Dermis blood vessel endothelial cell (primary cell): ENCODE measurements around the gene PLCXD1. TPM values are rescaled to one million over a fixed set of nuclear protein-coding genes. Genes with fewer than 3 reads are reported as not detected.
"Not testable (repeated sequence)": the region's sequence is repeated elsewhere in the genome, so short reads cannot be mapped to it uniquely, and the experiment has no call there.

ENCODE experiments used
- DNase-seq: peaks from one replicate; pipeline ENCODE4 v3.0.0; 2010
- total RNA-seq: library from RNA; depleted of rRNA; stranded (reverse); fragments of >200 nt; gene quantifications from 2 replicates; pipeline ENCODE4 v1.2.3, GENCODE V29; 2014

Gene PLCXD1, protein sequence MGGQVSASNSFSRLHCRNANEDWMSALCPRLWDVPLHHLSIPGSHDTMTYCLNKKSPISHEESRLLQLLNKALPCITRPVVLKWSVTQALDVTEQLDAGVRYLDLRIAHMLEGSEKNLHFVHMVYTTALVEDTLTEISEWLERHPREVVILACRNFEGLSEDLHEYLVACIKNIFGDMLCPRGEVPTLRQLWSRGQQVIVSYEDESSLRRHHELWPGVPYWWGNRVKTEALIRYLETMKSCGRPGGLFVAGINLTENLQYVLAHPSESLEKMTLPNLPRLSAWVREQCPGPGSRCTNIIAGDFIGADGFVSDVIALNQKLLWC
- total RNA-seq, result 5.1 and 15.0 TPM in 2 replicates

DNA sequence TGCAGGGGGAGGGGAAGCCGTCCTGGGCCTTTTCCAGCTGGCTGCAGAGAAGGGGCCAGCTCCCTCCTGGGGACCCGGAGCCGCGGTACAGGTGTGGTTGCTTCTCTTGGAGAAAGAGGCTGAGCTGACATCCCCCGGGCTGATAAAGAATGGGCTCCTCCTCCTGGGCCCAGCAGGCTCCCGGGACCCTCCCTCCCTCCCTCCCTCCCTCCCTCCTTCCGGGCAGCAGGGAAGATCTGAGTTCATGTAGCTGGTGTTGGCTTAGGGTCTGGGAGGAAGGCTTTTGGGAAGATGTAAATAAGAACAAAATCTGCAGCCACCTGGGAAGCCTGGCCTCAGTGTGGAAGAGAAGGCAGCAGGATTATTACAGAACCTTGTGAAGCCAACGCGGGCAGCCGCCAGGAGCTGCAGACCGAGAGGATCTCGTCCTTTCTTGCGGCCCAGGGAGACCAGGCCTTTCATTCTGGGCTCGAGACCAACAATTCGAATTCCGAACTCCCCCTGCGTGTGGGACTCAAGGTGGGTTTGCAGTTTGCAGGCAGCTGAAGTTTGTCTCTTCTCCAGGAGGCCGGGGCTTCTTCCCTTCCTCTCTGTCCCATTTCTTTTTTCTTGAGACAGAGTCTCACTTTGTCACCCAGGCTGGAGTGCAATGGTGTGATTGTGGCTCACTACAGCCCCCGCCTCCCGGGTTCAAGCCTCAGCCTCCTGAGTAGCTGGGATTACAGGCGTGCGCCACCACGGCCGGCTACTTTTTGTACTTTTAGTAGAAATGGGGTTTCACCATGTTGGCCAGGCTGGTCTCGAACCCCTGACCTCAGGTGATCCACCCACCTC, at the start of gene PLCXD1:
Gene PLCXD1, plus strand, starts transcription at position 216 of the 834 bp plus-strand sequence. CDS start 2,807 bp downstream, outside the sequence.
- DNase-seq, result no peak

DNA sequence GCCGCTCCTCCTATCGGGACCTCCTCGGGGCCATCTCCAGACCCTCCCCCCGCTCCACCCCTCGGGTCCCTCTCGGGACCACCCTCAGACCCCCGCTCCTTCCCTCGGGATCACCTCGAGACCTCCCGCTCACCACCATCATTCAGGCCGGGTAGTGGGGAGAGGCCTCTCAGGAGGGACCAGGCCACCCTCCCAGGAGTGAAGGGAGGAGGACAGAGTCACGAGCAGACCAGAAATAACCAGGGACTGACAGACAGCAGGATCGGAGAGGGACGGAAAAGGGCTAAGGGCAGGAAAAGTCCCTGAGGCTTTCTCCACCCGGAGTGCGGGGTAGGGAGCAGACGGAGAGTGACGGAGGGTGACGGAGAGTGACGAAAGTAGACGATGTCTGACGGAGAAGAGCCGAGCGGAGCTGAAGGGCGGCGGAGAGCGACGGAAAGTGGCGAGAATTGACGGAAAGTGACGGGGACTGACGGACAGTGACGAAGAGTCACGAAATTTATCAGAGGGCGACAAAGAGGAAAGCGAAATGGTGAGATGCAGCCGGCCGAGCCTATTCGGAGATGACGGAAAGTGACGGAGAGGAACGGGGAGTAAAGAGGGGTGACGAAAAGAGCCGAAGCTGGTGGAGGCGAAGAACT, 49.4 kb upstream of the PLCXD1 start:
- not testable (repeated sequence) for DNase-seq

DNA sequence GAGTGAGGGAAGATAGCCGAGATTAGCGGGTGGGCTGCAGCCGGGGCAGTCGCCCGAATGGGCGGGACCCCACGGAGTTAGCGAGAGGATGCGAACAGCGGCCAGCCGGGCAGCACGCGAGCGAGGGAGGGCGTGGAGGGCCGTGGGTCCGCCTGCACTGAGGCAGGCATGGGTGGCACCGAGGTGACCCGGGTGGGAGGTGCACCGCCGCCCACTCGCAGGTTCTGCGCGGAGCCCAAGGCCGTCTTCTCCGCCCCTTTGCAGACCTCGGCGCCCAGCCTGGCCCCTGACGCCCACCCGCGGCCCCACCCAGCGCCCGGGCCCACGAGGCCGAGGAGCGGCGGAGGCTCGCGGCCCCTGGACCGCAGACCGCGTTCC, 48.9 kb upstream of the PLCXD1 start:
- not testable (repeated sequence) for DNase-seq

DNA sequence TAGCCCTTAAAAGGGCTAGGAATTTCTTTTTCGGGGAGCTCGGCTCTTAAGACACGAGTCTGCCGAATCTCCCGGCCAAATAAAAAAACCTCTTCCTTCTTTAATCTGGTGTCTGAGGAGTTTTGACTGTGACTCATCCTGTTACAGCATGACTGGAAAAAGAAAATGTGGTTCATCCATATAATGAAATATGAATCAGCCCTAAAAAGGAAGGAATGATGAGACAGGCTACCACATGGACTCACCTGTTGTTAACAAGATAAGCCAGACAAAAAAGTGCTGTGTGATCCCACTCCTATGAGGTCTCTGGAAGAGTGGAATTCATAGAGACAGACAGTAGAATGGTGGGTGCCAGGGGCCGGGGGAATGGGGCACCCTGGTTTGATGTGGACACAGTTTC, 45.0 kb upstream of the PLCXD1 start:
- not testable (repeated sequence) for DNase-seq

DNA sequence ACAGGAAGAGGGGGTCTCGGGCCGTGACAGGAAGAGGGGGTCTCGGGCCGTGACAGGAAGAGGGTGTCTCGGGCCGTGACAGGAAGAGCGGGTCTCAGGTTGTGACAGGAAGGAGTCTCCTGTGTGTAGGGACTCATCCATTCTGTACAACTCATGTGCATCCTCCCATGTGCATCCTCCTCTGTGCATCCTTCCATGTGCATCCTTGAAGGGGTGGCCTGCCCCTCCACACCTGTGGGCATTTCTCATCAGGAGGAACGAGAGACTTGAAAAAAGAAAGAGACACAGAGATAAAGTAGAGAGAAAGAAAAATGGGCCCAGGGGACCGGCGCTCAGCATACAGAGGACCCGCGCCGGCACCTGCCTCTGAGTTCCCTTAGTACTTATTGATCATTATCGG, 30.2 kb upstream of the PLCXD1 start:
- no peak for DNase-seq

DNA sequence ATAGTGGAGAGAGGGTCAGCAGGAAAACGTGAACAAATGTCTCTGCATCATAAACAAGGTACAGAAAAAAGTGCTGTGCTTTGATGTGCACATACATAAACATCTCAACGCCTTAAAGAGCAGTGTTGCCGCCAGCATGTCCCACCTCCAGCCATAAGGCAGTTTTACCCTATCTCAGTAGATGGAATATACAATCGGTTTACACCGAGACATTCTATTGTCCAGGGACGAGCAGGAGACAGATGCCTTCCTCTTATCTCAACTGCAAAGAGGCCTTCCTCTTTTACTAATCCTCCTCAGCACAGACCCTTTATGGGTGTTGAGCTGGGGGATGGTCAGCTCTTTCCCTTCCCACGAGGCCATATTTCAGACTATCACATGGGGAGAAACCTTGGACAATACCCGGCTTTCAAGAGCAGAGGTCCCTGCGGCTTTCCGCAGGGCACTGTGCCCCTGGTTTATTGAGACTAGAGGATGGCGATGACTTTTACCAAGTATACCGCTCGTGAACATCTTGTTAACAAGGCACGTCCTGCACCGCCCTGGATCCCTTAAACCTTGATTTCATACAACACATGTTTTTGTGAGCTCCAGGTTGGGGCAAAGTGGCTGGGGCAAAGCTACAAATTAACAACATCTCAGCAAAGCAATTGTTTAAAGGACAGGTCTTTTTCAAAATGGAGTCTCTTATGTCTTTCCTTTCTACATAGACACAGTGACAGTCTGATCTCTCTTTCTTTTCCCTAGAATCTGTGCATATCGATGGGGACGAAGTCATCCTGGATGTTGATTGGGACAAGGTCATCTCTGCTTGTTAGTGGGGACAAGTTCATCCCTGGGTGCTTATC, 29.6 kb upstream of the PLCXD1 start:
- not testable (repeated sequence) for DNase-seq

DNA sequence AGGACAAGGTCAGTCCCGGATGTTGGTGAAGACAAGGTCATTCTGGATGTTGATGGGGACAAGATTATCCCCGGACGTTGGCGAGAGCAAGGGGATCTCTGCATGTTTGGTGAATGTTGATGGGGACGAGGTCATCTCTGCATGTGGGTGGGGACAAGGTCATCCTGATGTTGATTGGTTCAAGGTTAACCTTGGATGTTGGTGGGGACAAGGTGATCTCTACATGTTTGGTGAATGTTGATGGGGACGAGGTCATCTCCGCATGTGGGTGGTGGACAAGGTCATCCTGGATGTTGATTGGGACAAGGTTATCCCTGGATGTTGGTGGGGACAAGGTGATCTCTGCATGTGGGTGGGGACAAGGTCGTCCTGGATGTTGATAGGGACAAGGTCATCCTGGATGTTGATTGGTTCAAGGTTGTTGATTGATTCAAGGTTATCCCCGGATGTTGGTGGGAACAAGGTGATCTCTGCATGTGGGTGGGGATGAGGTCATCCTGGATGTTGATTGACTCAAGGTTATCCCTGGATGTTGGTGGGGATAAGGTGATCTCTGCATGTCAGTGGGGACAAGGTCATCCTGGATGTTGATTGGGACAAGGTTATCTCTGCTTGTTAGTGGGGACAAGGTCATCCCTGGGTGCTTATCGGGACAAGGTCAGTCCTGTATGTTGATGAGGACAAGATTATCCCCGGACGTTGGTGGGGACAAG, 28.8 kb upstream of the PLCXD1 start:
- DNase-seq, result no peak

DNA sequence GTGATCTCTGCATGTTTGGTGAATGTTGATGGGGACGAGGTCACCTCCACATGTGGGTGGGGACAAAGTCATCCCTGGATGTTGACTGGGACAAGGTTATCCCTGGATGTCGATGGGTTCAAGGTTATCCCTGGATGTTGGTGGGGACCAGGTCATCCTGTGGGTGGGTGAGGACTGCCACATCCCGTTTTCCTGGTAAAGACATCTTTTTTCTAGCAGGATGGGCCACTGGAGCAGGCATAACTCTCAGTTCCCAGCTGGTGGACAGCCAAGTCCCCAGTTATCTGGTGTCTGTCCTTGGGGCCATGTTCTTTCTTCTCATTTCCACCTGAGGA, 28.3 kb upstream of the PLCXD1 start:
- DNase-seq, result no peak

DNA sequence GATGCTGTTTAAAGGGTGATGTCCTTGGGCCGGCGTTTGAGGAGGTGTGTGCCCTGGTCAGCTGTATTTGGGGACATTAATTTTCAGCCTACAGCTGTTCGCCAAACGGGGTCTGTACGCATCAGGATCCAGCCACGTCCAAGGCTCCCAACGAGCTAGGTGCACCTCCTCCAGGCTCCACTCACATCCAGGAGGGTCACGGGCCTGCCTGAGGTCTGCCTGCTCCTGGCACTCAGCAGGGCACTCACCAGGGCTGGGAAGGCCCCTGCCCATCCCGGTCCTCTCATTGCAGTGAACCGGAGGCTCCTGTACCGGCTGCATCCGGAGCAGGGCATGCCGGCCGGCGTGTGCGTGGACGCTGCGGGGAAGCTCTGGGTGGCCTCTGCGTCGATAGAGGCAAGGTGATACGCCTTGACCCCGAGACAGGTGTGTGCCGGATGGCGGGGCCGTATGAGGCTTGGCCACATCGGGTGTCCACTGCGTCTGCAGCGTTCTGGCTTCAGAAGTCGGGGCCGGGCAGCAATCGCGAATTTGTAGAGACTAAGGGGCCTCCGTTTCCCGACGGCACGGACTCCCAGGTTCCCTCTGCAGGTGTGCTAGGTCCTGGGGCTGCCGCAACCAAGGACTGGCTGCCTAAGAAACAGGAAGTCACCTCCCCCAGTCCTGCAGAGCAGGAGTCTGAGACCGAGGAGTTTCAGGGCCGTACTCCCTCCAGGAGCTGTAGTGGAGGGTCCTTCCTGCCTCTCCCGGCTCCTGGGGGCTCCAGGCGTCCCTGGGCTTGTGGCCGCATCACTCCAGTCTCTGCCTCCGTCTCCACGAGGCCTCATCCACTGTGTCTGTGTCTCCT, 27.5 kb upstream of the PLCXD1 start:
- DNase-seq, result no peak

DNA sequence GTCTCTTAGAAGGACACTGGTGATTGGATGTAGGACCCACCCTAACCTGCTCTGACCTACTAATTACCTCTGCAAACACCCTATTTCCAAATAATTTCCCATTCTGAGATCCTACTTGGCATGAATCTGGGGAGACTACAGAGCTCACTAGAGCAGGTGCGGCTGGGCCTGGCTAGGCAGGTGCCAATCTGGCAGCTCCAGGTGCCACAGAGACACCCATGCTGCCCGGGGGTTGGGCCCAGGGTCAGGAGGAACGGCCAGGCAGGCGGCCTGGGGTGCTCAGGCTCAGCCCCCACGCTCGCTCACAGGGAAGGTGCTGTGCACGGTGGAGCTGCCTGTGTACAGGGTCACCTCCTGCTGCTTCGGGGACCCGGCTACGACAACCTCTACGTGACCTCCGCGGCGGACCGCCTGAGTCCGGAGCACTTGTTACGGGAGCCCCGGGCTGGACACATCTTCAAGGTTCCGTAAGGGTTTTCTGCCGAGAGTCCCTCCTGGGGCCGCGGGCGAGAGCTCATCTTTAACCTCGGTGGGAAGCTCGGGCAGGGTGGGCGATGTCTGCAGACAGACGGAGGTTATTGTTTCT, 26.5 kb upstream of the PLCXD1 start:
- DNase-seq, result no peak

DNA sequence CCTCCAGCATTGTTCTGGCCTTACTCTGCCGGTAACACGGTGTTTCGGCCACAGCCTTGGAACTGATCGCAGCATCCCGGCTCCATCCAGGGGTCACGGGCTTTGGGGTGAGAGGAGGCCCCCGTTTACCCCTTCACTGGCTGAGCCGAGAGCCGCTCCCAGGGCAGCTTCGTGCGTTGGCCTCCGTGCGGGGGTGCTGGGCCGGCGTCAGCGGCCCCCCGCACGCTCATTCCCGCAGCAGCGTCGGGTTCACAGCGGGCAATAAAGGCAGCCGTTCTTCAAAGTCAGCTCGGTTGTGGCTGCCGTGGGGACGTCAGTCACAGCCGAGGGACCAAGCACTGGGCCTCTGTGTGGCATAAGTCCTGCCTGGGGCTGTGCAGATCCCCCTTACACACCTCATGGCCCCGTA, 25.3 kb upstream of the PLCXD1 start:
- no peak for DNase-seq

DNA sequence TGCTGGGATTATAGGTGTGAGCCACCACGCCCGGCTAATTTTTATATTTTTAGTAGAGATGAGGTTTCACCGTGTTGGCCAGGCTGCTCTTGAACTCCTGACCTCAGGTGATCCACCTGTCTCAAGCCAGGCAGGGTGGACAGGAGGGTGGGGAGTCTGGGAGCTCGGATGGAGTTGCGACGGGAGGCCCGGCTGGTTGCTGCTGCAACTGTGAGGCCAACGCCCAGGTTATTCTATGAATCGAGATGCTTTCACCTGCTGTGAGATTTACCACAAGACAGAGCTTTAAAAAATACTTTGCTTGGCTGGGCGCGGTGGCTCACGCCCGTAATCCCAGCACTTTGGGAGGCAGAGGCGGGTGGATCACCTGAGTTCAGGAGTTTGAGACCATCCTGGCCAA, 24.1 kb upstream of the PLCXD1 start:
- DNase-seq, result not testable (repeated sequence)

DNA sequence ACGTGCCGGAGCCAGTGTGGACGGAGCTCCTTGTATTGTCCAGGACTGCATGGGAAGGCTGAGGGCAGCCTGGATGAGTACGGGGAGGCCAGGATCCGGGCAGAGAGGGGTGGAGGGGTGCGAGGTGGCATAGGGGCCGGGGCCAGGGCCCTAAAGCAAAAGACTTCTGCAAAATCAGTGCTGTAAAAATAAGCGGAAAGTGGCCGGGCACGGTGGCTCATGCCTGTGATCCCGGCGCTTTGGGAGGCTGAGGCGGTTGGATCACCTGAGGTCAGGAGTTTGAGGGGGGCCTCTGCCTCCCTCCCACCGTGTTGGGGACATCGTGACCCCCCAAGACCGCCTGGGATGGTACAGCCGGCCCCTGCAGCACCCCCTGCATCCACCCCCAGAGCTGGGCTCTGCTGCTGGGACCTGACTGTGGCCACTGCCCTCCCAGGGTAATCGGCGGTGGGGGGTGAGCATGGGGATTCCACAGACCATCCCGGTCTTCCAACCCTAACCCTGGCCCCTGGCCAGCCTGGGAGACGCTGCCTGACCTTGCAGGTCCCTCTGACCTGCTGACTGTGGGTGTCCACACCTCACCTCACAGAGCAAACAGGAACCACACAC, 23.4 kb upstream of the PLCXD1 start:
- DNase-seq, result no peak

DNA sequence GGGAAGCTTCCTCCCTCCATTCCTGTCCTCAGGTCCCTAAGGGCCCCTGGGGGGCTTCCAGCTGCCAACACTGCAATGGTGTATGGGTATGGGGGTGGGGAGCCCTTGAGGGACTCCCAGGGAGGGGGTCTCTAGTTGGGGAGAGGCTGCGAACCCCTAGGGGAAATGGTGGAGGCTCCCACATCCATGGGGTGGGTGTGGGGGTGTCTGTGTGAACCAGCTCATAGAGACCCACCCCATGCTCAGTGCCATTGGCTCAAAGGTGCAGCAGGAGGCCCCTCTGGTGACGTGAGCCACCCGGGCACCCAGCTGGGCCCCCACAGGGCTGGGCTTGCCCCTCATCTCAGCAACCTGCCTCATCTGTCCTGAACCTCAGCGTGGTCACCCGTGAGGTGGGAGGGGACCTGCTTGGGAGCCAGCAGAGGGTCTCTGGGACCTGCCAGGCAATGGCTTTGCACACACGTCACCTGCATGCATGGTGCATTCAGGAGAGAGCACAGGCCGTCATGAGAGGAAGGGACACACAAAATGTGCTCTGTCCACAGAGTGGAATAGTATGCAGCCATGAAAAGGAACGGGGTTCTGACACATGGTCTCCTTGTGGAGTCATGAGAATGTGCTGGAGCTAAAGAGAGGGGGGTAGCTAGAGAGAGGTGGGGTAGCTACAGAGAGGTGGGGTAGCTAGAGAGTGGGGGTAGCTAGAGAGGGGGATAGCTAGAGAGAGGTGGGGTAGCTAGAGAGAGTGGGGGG, 22.7 kb upstream of the PLCXD1 start:
- no peak for DNase-seq

DNA sequence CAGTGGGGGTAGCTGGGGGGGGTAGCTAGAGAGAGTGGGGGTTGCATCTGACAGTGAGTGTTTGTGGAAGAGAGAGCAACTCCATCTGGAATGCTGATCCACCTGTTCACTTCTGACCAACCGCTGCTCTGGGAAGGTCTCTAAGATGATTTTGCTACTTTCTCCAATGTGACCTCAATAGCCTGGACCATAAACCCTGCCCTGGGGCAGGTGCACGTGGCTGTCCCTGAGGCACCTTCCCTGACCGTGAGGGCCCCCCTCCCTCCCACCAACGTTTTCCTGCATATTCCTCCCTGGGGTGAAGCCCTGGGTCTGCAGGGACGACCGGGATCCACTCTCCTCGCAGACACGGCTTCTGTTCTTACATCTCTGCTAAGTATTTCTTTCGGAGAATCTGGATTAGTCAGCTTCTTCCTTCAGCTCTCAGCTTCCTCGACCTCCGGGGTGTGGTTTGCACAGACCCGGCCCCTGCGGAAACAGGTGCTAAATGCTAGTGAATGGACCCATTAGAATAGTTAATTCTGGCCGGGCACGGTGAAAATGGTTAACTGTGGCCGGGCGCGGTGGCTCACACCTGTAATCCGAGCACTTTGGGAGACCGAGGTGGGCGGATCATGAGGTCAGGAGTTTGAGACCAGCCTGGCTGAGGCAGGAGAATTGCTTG, 21.4 kb upstream of the PLCXD1 start:
- peak; percentile 36 for DNase-seq

DNA sequence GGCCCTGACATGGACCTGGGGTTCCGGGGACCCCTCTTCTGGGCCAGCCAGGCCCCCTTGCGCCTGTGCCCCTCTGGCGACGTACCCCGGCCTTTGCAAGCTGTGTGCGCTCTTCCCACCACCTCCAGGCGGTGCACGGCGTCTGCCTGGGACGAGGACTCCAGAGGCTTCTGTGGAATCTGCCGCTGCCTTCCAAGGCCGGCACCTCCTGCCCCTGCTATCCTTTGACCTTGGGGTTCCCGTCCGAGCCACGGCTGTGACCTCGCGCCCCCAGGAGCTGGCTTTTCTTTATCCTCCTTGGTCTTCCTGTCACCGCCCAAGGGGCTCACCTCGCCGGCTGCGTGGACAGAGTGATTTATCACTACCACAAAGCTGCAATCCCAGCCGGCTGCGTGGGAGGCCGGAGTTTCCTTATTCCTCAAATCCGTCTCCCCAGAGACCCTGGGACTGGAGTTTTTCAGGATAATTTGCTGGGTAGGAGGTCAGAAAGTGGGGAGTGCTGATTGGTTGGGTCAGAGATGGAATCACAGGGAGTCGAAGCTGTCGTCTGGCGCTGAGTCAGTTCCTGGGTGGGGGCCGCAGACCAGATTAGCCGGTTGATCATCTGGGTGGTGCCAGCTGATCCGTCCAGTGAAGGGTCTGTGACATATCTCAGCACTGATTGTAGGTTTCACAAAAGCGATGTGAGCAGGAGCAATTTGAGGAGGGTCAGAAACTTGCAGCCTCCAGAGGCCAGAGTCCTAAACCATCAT, 19.8 kb upstream of the PLCXD1 start:
- DNase-seq, result no peak

DNA sequence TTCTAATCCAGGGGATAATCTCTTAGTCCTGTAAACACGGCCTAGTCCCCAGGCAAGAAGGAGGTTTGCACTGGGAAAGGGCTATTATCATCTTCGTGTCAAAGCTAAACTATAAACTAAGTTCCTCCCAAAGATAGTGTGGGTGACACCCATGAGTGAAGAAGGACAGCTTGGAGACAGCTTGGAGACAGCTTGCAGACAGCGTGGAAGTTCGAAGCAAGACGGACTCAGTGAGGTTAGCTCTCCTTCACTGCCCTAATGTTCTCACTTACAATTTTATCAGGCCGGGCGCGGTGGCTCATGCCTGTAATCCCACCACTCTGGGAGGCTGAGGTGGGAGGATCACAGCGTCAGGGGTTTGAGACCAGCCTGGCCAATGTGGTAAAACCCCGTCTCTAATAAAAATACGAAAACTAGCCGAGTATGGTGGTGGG, 19.2 kb upstream of the PLCXD1 start:
- DNase-seq, result no peak

DNA sequence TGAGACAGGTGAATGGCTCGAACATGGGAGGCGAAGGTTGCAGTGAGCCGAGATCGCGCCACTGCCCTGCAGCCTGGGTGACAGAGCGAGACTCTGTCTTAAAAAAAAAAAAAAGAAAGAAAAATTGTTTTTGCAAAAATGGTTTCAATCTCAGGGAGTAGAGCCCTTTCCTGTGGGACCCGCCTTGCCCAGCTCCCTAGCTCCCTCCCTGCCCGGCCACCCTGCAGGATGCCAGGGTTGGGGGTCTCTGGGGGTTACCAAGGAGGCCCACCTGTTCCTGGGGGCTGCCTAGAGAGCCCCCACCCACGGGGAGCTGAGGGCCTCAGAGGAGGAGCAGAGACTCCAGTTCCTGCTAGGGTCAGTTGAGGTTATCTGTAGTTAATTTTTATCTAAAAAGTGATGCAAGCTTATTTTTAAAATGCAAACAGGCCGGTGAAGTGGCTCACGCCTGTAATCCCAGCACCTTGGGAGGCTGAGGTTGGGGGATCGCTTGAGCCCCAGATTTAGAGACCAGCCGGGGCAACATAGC, 18.7 kb upstream of the PLCXD1 start:
- no peak for DNase-seq
